NCI-H2171 treated with DMSO at 0.1 percent for 48 hours (cell line): ENCODE measurements around the gene GRIPAP1.

Experiments
- DNase-seq: peaks from one replicate; lab custom pipeline; 2025; lab: John Stamatoyannopoulos, UW

The GRIPAP1 gene

GRCh38 chrX:49002091-49002935, at the start of gene GRIPAP1:
GRIPAP1 (minus strand) TSS chrX:49002264; CDS start chrX:49002229, 35 bp downstream.
- DNase-seq: peak; percentile 85

- DNase-seq: no peak
These were observed 41.9 kb upstream of the GRIPAP1 start for GRCh38 chrX:49043987-49044281.

GRCh38 chrX:49043220-49043986, 41.3 kb upstream of the GRIPAP1 start, which contains the start of gene TFE3:
TFE3 (minus strand) TSS chrX:49043357; CDS start chrX:49043226, 131 bp downstream.
- DNase-seq: peak; percentile 97

DNA sequence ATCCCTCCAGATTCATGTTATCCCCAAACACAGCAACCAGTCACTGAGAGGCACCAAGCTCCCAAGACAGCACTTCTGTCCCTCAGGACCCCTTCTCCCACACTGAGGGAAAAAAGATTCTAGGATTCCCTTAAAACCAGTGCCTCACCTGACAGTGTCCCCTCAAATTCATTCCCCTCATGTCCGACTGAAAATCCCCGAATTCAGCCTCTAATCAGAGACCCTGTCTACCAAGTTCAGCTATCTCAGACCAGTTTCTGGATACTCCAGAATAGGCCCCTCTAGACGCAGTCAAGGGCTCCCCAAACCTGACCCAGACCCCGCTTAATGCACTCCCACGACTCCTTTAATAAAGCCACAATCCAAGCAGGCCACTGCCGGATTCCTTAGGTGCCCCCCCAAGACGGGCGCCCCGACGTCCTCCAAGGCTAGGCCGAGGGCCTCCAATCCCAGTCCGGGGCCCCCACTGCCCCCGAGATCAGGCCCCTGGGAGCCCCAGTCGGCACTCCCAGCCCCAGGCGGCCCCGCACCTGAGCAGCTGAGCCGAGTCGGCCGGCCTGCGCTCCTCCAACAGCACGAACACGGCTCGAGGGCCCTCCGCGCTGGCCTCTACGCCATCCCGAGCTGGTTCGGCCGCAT, 40.6 kb upstream of the GRIPAP1 start:
- no peak for DNase-seq

GRCh38 chrX:49041744-49042580, 39.9 kb upstream of the GRIPAP1 start:
- no peak for DNase-seq

GRCh38 chrX:49040376-49040955, 38.4 kb upstream of the GRIPAP1 start:
- DNase-seq: no peak

DNA sequence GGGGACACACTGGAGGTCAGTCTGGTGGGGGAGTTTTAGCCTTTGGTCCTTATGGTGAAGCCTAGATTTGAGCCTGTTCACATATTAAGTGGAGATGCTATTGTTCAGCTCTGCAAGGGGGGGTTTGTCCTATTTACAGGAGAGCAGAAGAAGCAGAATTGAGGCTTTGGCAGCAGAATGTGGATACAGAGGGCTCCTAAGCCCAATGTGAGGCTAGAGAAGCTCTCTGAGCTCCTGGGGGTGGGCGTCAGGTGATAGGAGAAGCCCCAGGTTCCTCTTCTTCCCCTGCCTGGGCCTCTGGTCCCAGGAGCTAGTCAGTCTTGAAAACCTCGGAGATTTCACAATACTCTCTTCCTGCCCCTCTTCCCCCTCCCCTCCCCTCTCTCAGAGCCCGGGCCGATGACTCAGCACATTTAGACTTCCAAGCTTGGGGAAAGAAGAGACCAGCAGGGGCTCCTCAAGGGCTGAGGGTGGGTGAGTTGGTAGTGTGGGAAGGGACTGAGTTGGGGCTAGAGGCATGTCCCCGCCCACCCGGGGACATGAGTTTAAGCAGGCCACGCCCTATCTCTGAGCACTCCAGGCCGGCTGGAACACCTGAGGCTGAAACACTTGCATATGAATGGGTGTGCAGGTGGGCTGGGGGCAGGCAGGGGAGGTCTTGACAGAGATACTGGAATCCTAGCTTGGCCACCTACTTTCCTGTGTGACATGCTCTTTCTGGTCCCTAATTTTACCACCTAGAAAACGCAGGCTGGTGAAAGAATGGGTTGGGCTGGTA, 37.7 kb upstream of the GRIPAP1 start:
- peak; percentile 73 for DNase-seq

DNA sequence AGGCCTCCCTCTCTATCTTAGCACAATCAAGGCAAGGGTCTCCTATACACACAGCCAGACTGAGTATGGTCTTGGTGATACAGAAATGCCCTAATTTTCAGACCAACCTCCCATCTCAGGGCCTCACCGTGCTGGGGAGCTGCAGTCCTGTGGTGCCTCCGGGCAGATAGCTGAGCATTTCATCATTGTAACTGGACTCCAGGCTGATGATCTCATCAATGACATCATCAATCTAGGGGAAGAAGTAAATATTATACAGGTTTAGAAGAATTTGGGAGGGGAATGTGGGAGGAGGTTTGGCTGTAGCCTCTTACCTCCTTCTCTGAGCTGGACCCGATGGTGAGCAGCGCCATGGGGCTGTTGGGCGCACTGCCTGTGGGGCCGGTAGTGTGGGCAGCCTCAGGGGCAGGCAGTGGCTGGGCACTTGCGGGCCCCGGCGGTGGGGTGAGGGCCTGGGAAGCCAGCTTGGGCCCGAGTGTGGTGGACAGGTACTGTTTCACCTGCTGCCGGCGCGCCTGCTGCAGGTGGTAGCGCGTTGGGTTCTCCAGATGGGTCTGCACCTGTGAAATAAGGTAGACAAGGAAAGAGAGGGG, 35.9 kb upstream of the GRIPAP1 start:
- DNase-seq: no peak

DNA sequence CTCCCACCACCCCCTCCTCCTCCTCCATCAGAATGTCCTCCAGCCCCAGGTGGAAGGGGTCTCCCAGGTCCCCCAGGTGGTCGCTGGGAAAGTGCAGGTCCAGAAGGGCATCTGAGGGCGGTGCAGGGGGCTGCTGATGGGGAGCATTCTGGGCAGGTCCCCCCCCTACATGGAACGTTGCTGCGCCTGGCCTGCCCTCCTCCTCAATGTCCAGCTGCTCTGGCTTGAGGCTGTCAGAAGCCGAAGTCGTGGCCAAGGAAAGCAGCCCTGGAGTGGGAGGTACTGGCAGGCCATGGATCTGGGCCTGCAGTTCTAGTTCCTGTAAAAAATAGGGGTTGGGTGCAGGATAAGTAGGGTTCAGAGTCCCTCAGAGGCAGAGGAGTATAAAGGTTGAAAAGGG, 28.2 kb upstream of the GRIPAP1 start:
- no peak for DNase-seq

- no peak for DNase-seq
These were observed 27.8 kb upstream of the GRIPAP1 start for GRCh38 chrX:49029876-49030275.

DNA sequence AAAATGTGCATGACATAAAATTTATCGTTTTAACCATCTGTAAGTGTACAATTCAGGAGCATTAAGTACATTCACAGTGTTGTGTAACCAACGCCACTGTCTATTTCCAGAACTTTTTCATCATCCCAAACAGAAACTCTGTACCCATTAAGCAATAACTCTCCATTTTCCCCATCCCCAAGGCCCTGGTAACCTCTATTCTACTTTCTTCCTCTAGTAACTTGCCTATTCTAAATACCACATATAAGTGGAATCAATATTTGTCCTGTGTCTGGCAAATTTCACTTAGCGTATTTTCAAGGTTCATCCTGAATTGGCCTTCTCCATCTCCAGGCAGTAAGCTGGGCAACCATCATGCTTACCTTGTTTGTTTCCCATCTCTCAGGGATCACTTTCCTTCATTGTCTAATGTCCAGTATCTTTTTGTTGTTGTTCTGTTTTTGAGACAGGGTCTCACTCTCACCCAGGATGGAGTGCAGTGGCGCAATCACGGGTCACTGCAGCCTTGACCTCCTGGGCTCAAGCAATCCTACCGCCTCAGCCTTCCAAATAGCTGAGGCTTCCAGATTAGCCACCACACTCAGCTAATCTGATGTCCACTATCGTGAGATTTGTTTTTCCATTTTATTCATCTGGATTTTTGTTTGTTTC, 17.7 kb upstream of the GRIPAP1 start:
- DNase-seq: no peak

DNA sequence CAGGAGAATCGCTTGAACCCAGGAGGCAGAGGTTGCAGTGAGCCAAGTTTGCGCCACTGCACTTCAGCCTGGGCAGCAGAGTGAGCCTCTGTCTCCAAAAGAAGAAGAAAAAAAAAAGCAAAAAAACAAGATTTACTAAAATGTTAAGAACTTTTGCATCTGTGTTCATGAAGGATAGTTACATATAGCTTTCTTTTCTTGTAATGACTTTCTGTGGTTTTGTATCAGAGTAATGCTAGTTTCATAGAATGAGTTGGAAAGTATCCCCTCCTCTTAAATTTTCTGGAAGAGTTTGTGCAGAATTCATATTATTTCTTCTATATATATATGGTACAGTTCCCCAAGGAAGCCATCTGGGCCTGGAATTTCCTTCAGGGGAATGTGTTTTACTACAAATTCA, 17.0 kb upstream of the GRIPAP1 start:
- DNase-seq: no peak

- DNase-seq: no peak
These were observed 1.6 kb upstream of the GRIPAP1 start for GRCh38 chrX:49003696-49004095.

- peak; percentile 48 for DNase-seq
These were observed 458 bp downstream of the GRIPAP1 start for GRCh38 chrX:49001521-49002090.

GRCh38 chrX:49000636-49001035, 1.4 kb downstream of the GRIPAP1 start:
- DNase-seq: no peak

- no peak for DNase-seq
These were observed 3.0 kb downstream of the GRIPAP1 start for GRCh38 chrX:48999030-48999429.

GRCh38 chrX:48998391-48998790, 3.7 kb downstream of the GRIPAP1 start:
- DNase-seq: no peak

DNA sequence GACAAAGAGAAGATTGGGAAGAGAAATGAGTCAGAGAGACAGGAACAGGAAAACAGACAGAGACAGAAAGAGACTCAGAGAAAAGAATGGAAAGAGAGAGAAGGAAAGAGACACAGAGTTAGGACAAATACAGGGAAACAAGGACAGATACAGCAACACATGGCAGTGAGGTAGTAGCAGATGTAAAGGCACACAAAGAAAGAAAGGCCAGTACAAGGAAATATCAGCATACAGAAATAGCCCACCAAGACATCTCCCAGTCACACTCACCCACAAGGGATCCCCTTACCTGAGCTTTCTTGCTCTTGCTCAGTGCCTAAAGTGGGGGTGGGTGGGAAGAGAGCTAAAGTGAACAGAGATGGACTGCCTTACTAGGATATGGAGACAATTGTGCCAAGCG, 4.2 kb downstream of the GRIPAP1 start:
- no peak for DNase-seq

GRCh38 chrX:48997455-48997854, 4.6 kb downstream of the GRIPAP1 start:
- no peak for DNase-seq
